Left lung (tissue), 10 donors: ENCODE data around the gene TTLL5. TPM values are rescaled to one million over a fixed set of nuclear protein-coding genes. Genes with fewer than 3 reads are reported as not detected.

Experiments used
- ATAC-seq: fragments of 200-7000 bp; cut with Tn5 transposase; one replicate; pipeline ENCODE4 v1.9.1; 2020; ENCODE audit warnings: moderate library complexity
- DNase-seq, 4 donors: peaks; one replicate each; pipeline ENCODE4 v3.0.0-alpha.2; 2013 to 2020
- H3K27ac ChIP-seq, 2 donors: fragments of 200-600 bp; sonication (generic) in 1 of 2; one replicate each; pipeline versions ENCODE4 v1.5.0 to v1.8.0; 2020 to 2021
- H3K27me3 ChIP-seq, 2 donors: fragments of 200-600 bp; sonication (generic) in 1 of 2; one replicate each; pipeline versions ENCODE4 v1.5.0 to v1.8.0; 2020 to 2021
- H3K36me3 ChIP-seq, 2 donors: fragments of 200-600 bp; sonication (generic) in 1 of 2; one replicate each; pipeline versions ENCODE4 v1.5.0 to v1.8.0; 2020 to 2021
- H3K4me1 ChIP-seq, 2 donors: fragments of 200-600 bp; one replicate each; pipeline ENCODE4 v1.8.0; 2021
- H3K4me3 ChIP-seq, 2 donors: fragments of 200-600 bp; sonication (generic) in 1 of 2; one replicate each; pipeline versions ENCODE4 v1.5.0 to v1.8.0; 2020 to 2021; ENCODE audit warnings: mild to moderate bottlenecking in 1 of 2
- H3K9me3 ChIP-seq, 2 donors: fragments of 200-600 bp; sonication (generic) in 1 of 2; one replicate each; pipeline versions ENCODE4 v1.5.0 to v1.8.0; 2020 to 2021
- CTCF ChIP-seq, 2 donors: fragments of 200-600 bp; sonication (generic) in 1 of 2; IDR thresholded peaks; one replicate each; pipeline versions ENCODE4 v1.5.0 to v1.8.0; 2021; ENCODE audit warnings: antibody characterized with exemption in 2 of 2
- intact Hi-C, 2 donors: fragments of 100-400 bp; cut with DNase I; formaldehyde crosslinking; loops; one replicate each; pipeline versions ENCODE4 v1.11.2 to v1.14.2; 2022
- polyA plus RNA-seq, 6 donors: library from polyadenylated mRNA; unstranded; fragments of 120-200 nt; gene quantifications; one replicate each; pipeline ENCODE4 v1.2.1, GENCODE V29; 2013; ENCODE audit not compliant: insufficient read length in 6 of 6
- total RNA-seq, 2 donors: library from RNA; stranded (reverse); fragmentation: NEBNext Ultra II Directional; extraction: Animal tissue kit (Norgen Biotek cat#: 25700); gene quantifications; one replicate each; pipeline ENCODE4 v1.2.1, GENCODE V29; 2021
- donor health status: DM: no; HTN: yes; CAD: no.
- donor health status: DM: no; HTN: no; CAD: no.

The TTLL5 gene
- total and polyA plus RNA-seq, 8 donors = 30.8 to 46.7 (median 42.1) TPM

- intact Hi-C loops = no loop called here
- ATAC-seq (no peak), DNase-seq (no peak)
- Histone ChIP-seq H3K27me3 (no peaks in the 10 kb centered on the region), H3K4me1 (peaks cover 0 to 11% of the 10 kb centered on the region in 2 donors), H3K9me3 (no peaks in the 10 kb centered on the region), H3K36me3 (peaks cover 0 to 13% of the 10 kb centered on the region in 2 donors), H3K4me3 (no peak overlapping the region), H3K27ac (no peak overlapping the region)
- no peak for TF ChIP-seq CTCF (IDR thresholded peaks at IDR 0.05)
Measured at GRCh38 chr14:75880512-75880911, 219.5 kb downstream of the TTLL5 start.

DNA sequence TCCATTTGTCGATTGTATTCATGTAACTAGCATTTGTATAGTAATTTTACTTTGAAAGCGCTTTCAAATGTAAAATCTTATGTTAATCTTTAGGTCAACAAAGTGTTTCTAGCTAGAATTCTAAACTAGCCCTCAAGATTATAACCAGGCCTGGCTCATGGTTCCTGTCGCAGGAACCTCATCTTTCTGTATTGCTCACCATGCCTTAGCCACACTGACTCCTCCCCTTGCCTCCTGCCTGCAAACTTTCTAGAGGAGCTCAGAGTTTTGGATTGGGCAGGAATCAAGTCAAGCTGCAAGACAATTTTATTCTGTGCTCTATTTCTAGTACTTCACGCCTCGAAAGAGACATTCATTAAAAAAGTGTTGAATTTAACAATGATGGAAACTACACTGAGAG, 220.9 kb downstream of the TTLL5 start:
- ATAC-seq (no peak), DNase-seq (no peak)
- H3K4me1 ChIP-seq = peaks cover 0 to 5% of the 10 kb centered on the region in 2 donors
- H3K27me3 ChIP-seq = no peaks in the 10 kb centered on the region
- peaks cover 0 to 13% of the 10 kb centered on the region in 2 donors for H3K36me3 ChIP-seq
- no peaks in the 10 kb centered on the region for H3K9me3 ChIP-seq
- no peak overlapping the region for H3K4me3 ChIP-seq
- intact Hi-C loops = no loop called here
- H3K27ac ChIP-seq = no peak overlapping the region
- no peak for TF ChIP-seq CTCF (IDR thresholded peaks at IDR 0.05)

- intact Hi-C loops = no loop called here
- H3K27ac ChIP-seq = no peak overlapping the region
- no peak for TF ChIP-seq CTCF (IDR thresholded peaks at IDR 0.05)
- H3K4me1 ChIP-seq = no peaks in the 10 kb centered on the region
- ATAC-seq (no peak), DNase-seq (no peak)
- H3K4me3 ChIP-seq = no peak overlapping the region
- H3K27me3 ChIP-seq = no peaks in the 10 kb centered on the region
- peaks cover 0 to 13% of the 10 kb centered on the region in 2 donors for H3K36me3 ChIP-seq
- no peaks in the 10 kb centered on the region for H3K9me3 ChIP-seq
Measured at GRCh38 chr14:75884198-75884611, 223.2 kb downstream of the TTLL5 start.

DNA sequence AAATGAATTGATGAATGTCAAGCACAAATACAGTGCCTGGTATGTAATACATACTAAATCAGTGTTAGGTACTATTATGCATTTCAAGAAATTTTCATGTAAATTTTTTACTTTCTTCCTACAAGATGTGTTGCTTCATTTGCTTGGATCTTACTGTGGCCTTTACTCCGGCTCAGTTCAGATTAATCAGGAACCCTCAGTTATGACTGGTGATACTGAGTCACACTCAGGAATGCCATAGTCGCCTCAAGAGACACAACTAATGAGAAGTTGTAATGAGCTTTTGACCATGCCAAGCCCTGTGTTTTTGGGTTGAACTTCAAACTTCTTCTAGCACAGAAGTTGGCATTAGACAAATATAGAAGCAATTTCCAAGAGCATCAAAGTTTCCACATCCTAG, 224.8 kb downstream of the TTLL5 start:
- H3K4me3 ChIP-seq = no peak overlapping the region
- no peak for TF ChIP-seq CTCF (IDR thresholded peaks at IDR 0.05)
- intact Hi-C loops = no loop called here
- H3K27me3 ChIP-seq = no peaks in the 10 kb centered on the region
- no peak for DNase-seq
- ATAC-seq = peak; percentile 44
- H3K9me3 ChIP-seq = no peaks in the 10 kb centered on the region
- peaks cover 0 to 13% of the 10 kb centered on the region in 2 donors for H3K36me3 ChIP-seq
- peak overlapping the region in 1 of 2 donors; percentile 54 for H3K27ac ChIP-seq
- no peaks in the 10 kb centered on the region for H3K4me1 ChIP-seq

DNA sequence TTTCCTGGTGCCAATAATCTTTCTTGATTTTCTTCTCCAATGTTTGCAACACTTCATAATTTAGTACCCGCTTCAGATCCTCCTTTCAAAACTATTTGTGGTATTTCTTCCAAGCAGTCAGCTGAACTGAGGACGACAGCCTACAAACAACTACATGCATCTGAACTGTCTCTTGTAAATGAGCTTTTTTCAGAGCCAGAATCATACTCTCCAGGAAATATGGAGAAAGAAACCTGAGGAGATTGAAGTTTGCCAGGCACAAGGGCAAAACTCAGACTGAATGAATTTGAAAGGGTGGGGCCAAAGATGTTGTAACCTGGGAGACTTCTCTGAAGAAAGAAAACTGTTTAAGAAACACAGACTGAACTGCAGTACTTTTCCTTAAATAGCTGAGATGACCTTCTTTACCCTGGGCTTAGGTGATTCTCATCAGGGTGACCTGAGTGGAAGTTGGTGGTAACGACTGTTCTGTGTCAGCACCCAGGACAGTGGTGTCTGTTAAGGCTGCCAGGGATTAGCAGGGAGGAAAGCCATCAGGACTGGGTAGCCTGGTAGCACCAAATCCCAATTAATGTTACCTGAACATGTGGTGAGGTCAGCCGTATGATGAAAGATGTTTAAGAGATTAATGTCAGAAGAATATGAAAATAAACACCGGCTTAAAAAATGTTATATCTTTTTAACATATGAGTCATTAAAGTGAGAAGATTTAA, 225.7 kb downstream of the TTLL5 start:
- DNase-seq (no peak), ATAC-seq (peak; percentile 40)
- Histone ChIP-seq H3K27ac (peak overlapping the region in 1 of 2 donors; percentile 54), H3K36me3 (peaks cover 0 to 13% of the 10 kb centered on the region in 2 donors), H3K9me3 (no peaks in the 10 kb centered on the region), H3K4me3 (no peak overlapping the region), H3K4me1 (no peaks in the 10 kb centered on the region), H3K27me3 (no peaks in the 10 kb centered on the region)
- intact Hi-C loops = no loop called here
- TF ChIP-seq CTCF (IDR thresholded peaks at IDR 0.05) = no peak
